Glutamatergic neuron (in vitro differentiated cells): Measurements from ENCODE around the gene GIGYF2. TPM values are rescaled to one million over a fixed set of nuclear protein-coding genes. Genes with fewer than 3 reads are reported as not detected.
A peak's percentile ranks its signal among the peaks of the same experiment; 100 is the strongest.
"Not testable (repeated sequence)": the region's sequence is repeated elsewhere in the genome, so short reads cannot be mapped to it uniquely, and the experiment has no call there.

Source experiments
- DNase-seq: peaks from one replicate; pipeline ENCODE4 v3.0.0; 2022
- H3K27ac Mint-ChIP-seq: one replicate; pipeline ENCODE4 v1.8.0; 2020; ENCODE audit warnings: mild to moderate bottlenecking, mixed read lengths, inconsistent platforms; ENCODE audit not compliant: unreplicated experiment
- H3K27me3 Mint-ChIP-seq: one replicate; pipeline ENCODE4 v1.8.0; 2020; ENCODE audit warnings: mild to moderate bottlenecking, moderate library complexity, mixed read lengths, inconsistent platforms; ENCODE audit not compliant: unreplicated experiment
- H3K36me3 Mint-ChIP-seq: one replicate; pipeline ENCODE4 v1.8.0; 2020; ENCODE audit warnings: mild to moderate bottlenecking, mixed read lengths, inconsistent platforms; ENCODE audit not compliant: unreplicated experiment
- H3K4me1 Mint-ChIP-seq: one replicate; pipeline ENCODE4 v1.8.0; 2020; ENCODE audit warnings: mild to moderate bottlenecking, low read depth, mixed read lengths, inconsistent platforms; ENCODE audit not compliant: unreplicated experiment
- H3K4me3 Mint-ChIP-seq: one replicate; pipeline ENCODE4 v1.8.0; 2020; ENCODE audit warnings: mild to moderate bottlenecking, mixed read lengths, inconsistent platforms; ENCODE audit not compliant: unreplicated experiment
- H3K9me3 Mint-ChIP-seq: one replicate; pipeline ENCODE4 v1.8.0; 2020; ENCODE audit warnings: mild to moderate bottlenecking, moderate library complexity, mixed read lengths, inconsistent platforms; ENCODE audit not compliant: unreplicated experiment
- CTCF ChIP-seq: fragments of 200-600 bp; sonication (generic); IDR thresholded peaks from one replicate; pipeline ENCODE4 v1.5.0; 2021; ENCODE audit not compliant: partially characterized antibody, unreplicated experiment
- total RNA-seq: library from RNA; stranded (reverse); fragmentation: NEBNext Ultra II Directional; extraction: Animal tissue kit (Norgen Biotek cat#: 25700); gene quantifications from one replicate; pipeline ENCODE4 v1.2.1, GENCODE V29; 2021; ENCODE audit not compliant: unreplicated experiment

Gene GIGYF2
- total RNA-seq, 1 donor from 2014 or later: 91.7 TPM

- Mint-ChIP-seq H3K9me3 (no peaks in the 10 kb centered on the region), H3K27me3 (peaks cover 3% of the 10 kb centered on the region), H3K27ac (no peak overlapping the region), H3K4me1 (no peaks in the 10 kb centered on the region), H3K4me3 (no peak overlapping the region), H3K36me3 (no peaks in the 10 kb centered on the region)
- no peak for DNase-seq
- TF ChIP-seq CTCF: no peak
Observed at GRCh38 chr2:232850039-232850438, 152.9 kb downstream of the GIGYF2 start.

- not testable (repeated sequence) for H3K27ac Mint-ChIP-seq, DNase-seq, H3K36me3 Mint-ChIP-seq, H3K4me1 Mint-ChIP-seq, H3K27me3 Mint-ChIP-seq, H3K9me3 Mint-ChIP-seq, H3K4me3 Mint-ChIP-seq
Observed at GRCh38 chr2:232852081-232852480, 154.9 kb downstream of the GIGYF2 start.

- no peaks in the 10 kb centered on the region for H3K9me3 Mint-ChIP-seq
- no peak for DNase-seq
- H3K4me1 Mint-ChIP-seq: no peaks in the 10 kb centered on the region
- peaks cover 3% of the 10 kb centered on the region for H3K27me3 Mint-ChIP-seq
- peak overlapping the region; percentile 11 for H3K27ac Mint-ChIP-seq
- H3K36me3 Mint-ChIP-seq: no peaks in the 10 kb centered on the region
- H3K4me3 Mint-ChIP-seq: no peak overlapping the region
- TF ChIP-seq CTCF: no peak
Observed at GRCh38 chr2:232852676-232853075, 155.5 kb downstream of the GIGYF2 start.

- Mint-ChIP-seq H3K9me3 (peaks cover 2% of the 10 kb centered on the region), H3K36me3 (no peaks in the 10 kb centered on the region), H3K27ac (no peak overlapping the region), H3K27me3 (peaks cover 2% of the 10 kb centered on the region), H3K4me1 (no peaks in the 10 kb centered on the region), H3K4me3 (no peak overlapping the region)
- TF ChIP-seq CTCF: no peak
- no peak for DNase-seq
Observed at GRCh38 chr2:232854082-232854481, 157.0 kb downstream of the GIGYF2 start.

- no peaks in the 10 kb centered on the region for H3K36me3 Mint-ChIP-seq
- no peak for TF ChIP-seq CTCF
- peaks cover 2% of the 10 kb centered on the region for H3K9me3 Mint-ChIP-seq
- peaks cover 2% of the 10 kb centered on the region for H3K27me3 Mint-ChIP-seq
- no peak overlapping the region for H3K4me3 Mint-ChIP-seq
- no peak overlapping the region for H3K27ac Mint-ChIP-seq
- H3K4me1 Mint-ChIP-seq: no peaks in the 10 kb centered on the region
- DNase-seq: no peak
Observed at GRCh38 chr2:232857158-232857563, 160.0 kb downstream of the GIGYF2 start.

- Mint-ChIP-seq H3K36me3 (no peaks in the 10 kb centered on the region), H3K27me3 (no peaks in the 10 kb centered on the region), H3K27ac (no peak overlapping the region), H3K4me3 (no peak overlapping the region), H3K4me1 (no peaks in the 10 kb centered on the region), H3K9me3 (peaks cover 2% of the 10 kb centered on the region)
- no peak for TF ChIP-seq CTCF
- DNase-seq: no peak
Observed at GRCh38 chr2:232859385-232859916, 162.3 kb downstream of the GIGYF2 start.
